BE2C (cell line): Measurements from ENCODE around the gene NME4.
"Not testable (repeated sequence)": the region's sequence is repeated elsewhere in the genome, so short reads cannot be mapped to it uniquely, and the experiment has no call there.

Source experiments
- DNase-seq: peaks from one replicate; pipeline ENCODE4 v3.0.0-alpha.2; 2020
- H3K27me3 ChIP-seq: fragments of 250-450 bp; sonication (Bioruptor Pico); 2 replicates; pipeline ENCODE4 v1.5.1; 2020; ENCODE audit warnings: mild to moderate bottlenecking
- H3K36me3 ChIP-seq: fragments of 250-450 bp; sonication (Bioruptor Pico); 2 replicates; pipeline ENCODE4 v1.5.1; 2020; ENCODE audit warnings: mild to moderate bottlenecking
- H3K4me1 ChIP-seq: fragments of 250-450 bp; sonication (Bioruptor Pico); 2 replicates; pipeline ENCODE4 v1.5.1; 2020
- H3K4me3 ChIP-seq: 2 replicates; pipeline ENCODE4 v1.5.1; 2011; ENCODE audit warnings: low read depth, low read length
- H3K9me3 ChIP-seq: fragments of 250-450 bp; sonication (Bioruptor Pico); 2 replicates; pipeline ENCODE4 v1.5.1; 2020
- TF ChIP-seq, protein P1 (sequence below): IDR thresholded peaks from 2 replicates; pipeline ENCODE4 v1.5.1; 2012; ENCODE audit warnings: mild to moderate bottlenecking, low read depth, low read length

NME4 gene

DNA sequence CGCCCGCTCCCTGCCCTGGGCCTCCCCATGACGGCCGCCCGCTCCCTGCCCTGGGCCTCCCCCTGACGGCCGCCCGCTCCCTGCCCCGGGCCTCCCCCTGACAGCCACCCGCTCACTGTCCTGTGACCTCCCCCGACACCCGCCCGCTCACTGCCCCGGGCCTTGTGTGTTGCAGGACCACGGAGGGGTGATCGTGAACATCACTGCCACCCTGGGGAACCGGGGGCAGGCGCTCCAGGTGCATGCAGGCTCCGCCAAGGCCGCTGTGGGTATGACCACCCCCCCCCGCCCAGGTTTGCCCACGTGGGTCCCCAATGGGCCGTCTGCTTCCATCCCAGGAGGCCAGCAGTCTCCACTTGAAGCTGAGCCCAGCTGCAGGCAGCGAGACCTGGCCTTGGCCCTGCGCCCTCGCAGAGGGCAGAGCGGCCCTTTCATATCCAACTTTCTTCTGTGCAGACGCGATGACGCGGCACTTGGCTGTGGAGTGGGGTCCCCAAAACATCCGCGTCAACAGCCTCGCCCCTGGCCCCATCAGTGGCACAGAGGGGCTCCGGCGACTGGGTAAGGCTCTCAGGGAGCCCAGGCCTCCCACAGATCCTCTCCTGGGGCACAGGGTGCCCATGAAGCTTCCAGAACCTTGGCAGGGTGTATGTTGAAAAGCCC is 13.6 kb downstream of the NME4 start:
- Histone ChIP-seq H3K36me3 (no peaks in the 10 kb centered on the region), H3K27me3 (no peaks in the 10 kb centered on the region), H3K9me3 (no peaks in the 10 kb centered on the region), H3K4me3 (no peak overlapping the region), H3K4me1 (peaks cover 7% of the 10 kb centered on the region; the same call in 1 of the 2 replicates)
- TF ChIP-seq, protein P1, sequence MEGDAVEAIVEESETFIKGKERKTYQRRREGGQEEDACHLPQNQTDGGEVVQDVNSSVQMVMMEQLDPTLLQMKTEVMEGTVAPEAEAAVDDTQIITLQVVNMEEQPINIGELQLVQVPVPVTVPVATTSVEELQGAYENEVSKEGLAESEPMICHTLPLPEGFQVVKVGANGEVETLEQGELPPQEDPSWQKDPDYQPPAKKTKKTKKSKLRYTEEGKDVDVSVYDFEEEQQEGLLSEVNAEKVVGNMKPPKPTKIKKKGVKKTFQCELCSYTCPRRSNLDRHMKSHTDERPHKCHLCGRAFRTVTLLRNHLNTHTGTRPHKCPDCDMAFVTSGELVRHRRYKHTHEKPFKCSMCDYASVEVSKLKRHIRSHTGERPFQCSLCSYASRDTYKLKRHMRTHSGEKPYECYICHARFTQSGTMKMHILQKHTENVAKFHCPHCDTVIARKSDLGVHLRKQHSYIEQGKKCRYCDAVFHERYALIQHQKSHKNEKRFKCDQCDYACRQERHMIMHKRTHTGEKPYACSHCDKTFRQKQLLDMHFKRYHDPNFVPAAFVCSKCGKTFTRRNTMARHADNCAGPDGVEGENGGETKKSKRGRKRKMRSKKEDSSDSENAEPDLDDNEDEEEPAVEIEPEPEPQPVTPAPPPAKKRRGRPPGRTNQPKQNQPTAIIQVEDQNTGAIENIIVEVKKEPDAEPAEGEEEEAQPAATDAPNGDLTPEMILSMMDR, result no peak
- DNase-seq, result no peak

DNA sequence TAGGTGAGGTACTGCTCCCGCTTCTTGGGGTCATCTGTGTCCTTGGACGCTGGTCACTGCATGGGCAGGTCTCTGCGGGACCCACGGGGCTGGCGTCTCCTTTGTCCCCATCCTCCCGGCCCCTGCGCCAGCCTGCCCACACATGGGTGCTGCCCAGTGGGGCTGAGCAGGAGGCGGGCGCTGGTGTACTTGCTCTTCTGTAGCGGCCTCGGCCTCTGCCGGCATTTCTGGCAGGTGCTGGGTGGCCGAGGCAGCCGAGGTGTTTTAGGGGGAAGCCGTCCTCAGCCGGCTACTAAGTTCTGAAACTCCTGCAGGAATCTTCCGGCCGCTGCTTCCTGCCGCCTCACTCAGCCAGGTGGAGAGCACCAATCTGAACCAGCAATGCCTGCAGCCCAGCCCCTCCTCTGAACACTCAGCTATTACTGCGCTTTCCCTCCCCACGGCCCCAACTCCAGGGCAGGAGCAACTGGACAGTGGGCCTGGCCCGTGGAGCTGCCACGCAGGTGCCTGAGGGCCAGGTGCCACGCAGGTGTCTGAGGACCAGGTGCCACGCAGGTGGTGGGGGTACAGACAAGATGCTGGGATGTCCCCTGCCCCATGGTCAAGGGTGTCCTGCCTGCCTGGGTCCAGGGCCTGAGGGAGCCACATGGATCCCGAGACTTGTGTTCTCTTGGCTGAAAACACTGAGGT is 14.7 kb downstream of the NME4 start:
- Histone ChIP-seq H3K4me1 (peaks cover 7% of the 10 kb centered on the region; the same call in 1 of the 2 replicates), H3K9me3 (no peaks in the 10 kb centered on the region), H3K27me3 (no peaks in the 10 kb centered on the region), H3K36me3 (no peaks in the 10 kb centered on the region), H3K4me3 (no peak overlapping the region)
- TF ChIP-seq, protein P1, result no peak
- no peak for DNase-seq

DNA sequence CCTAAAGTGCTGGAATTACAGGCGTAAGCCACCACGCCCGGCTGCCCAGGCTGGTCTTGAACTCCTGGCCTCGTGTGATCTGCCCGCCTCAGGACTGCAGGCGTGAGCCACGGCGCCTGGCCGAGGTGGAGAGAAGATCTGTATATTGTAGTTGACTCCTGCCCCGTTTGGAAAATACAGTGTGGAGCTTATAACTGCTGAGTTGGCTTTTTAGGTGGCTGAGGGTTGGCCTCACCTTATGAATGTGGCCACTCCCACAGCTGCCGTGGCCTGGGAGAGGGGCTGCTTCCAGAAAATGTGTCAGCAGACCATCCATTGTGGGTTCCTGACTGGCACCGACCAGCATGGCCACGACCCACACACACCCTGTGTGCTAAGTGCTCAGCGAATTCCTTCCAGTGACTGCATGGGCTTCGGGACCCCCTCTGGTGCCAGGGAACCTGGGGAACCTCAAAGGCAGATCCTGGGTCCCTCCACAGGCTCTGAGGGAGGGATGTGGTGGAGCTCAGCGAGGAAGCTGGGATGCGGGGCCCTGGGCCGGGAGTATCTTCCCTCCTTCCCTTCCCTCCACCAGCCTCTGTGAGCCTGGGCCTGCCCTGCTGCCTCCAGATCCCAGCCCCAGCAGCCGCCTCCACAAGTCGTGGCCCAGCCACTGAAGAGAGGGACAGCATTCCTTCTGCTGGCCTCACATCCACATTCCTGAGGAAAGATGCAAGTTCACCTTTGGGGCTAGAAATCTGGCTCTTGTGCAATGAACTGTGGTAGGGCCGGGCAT is 17.6 kb downstream of the NME4 start:
- Histone ChIP-seq H3K9me3 (no peaks in the 10 kb centered on the region), H3K36me3 (no peaks in the 10 kb centered on the region), H3K4me1 (peaks cover 5% of the 10 kb centered on the region; the same call in 1 of the 2 replicates), H3K27me3 (no peaks in the 10 kb centered on the region), H3K4me3 (no peak overlapping the region)
- TF ChIP-seq, protein P1, result no peak
- DNase-seq, result no peak

GRCh38 chr16:415170-415498 is 18.1 kb downstream of the NME4 start:
- H3K27me3 ChIP-seq, H3K9me3 ChIP-seq, H3K4me1 ChIP-seq, DNase-seq, H3K4me3 ChIP-seq, H3K36me3 ChIP-seq: not testable (repeated sequence)

DNA sequence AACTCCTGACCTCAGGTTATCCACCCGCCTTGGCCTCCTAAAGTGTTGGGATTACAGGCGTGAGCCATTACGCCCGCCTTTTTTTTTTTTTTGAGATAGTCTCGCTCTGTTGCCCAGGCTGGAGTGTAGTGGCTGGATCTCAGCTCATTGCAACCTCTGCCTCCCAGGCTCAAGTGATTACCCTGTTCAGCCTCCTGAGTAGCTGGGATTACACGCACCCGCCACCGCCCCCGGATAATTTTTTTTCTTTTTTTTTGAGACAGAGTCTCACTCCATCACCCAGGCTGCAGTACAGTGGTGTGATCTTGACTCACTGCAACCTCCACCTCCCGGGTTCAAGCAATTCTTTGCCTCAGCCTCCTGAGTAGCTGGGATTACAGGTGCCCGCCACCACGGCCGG is 25.2 kb downstream of the NME4 start:
- not testable (repeated sequence) for H3K36me3 ChIP-seq, H3K4me1 ChIP-seq, DNase-seq

GRCh38 chr16:424033-424622 is 27.1 kb downstream of the NME4 start:
- peak; percentile 48 for DNase-seq
- peak overlapping the region; percentile 70 for H3K4me3 ChIP-seq
- TF ChIP-seq, protein P1, result no peak

More for the DNA sequence above, 25.2 kb downstream of the NME4 start:
- not testable (repeated sequence) for H3K4me3 ChIP-seq, H3K9me3 ChIP-seq, H3K27me3 ChIP-seq

More at GRCh38 chr16:424033-424622, 27.1 kb downstream of the NME4 start:
- peaks cover 4% of the 10 kb centered on the region for H3K27me3 ChIP-seq
- H3K4me1 ChIP-seq, result peaks cover 7% of the 10 kb centered on the region
- H3K9me3 ChIP-seq, result no peaks in the 10 kb centered on the region
- H3K36me3 ChIP-seq, result no peaks in the 10 kb centered on the region
